ENCODE results near the gene APPL2.

Gene APPL2

DNA sequence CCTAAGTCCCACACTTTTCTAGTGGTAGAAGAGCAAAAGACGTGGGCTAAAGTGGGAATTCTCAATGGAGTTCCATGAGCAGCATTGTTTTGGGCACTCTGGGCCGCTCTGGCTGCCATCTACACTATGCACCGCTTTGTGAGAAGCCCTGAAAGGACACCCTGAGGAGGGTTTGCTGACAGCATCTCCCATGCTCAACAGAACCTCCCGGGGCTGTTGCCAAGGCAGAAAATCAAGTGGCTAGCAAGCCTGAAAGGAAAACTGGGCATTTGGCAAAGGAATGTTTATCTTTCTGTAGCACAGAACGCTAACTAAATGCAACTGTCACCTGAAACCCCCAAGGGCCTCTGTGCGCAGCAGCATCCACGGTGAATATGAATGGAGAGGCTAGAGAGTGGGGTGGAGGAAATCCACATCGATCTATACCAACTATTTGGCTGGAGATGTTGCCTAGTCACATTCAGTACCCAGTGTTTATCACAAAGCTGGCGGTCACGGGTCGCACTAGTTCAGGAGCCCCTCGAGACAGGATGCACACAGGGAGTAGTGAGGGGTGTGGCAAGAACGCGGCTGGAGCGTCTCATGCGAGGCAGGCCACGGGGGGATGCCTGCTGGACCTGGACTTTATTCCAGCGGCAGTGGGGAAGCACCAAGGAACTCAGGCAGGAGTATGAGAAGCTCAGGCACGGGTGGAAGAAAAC, 14.2 kb downstream of the APPL2 start:
- DNase-seq: peak; percentile 71

DNA sequence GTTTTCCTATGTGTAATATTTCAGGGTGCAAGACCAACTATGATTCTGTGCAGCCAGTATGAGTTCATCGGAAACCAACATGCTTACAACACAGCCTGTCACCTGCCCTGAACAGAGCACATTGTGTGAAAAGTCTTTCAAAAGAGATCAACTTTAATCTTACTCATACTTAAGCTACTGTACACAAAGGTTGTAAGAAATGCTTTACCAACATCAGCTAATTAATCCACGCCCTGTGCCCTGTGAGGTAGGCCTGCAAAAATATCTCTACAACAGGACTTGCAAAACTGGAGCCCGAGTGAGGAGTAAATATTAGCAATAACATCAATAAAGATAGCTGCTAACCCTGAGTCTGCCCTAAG, 15.1 kb downstream of the APPL2 start:
- no peak for DNase-seq

DNA sequence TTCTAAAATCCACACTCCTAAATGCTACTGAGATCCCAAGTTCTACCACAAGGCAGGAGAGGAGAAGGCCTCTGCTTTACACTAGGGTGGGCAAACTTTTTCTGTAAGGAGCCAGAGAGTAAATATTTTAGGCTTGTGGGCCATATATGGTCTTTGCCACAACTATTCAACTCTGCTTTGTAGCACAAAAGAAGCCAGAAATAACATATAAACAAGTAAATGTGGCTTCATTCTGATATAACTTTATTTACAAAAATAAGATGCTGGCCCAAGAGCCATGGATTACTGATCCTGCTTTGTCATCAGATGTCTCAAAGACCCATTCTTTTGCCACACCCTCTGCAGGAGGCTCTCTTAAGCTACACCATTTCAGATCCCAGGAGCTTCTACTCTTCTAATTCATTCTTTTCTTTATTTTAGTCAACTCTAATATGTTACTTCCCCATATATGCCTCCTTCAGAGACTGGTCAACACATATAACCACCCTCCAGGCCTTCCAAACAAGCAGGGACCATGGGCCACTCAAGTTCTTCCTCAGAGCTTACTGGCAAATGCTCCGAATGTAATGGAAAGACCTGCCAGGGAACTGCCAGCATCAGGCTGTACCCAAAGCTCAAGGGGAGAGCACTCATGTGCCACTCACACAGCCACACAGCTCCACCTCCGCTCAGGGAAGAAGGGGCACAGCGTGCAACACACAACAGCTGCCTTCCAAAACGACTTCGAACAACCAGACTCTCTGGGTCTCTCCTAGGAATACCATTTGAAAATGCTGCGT, 15.6 kb downstream of the APPL2 start:
- peak; percentile 23 for DNase-seq

DNA sequence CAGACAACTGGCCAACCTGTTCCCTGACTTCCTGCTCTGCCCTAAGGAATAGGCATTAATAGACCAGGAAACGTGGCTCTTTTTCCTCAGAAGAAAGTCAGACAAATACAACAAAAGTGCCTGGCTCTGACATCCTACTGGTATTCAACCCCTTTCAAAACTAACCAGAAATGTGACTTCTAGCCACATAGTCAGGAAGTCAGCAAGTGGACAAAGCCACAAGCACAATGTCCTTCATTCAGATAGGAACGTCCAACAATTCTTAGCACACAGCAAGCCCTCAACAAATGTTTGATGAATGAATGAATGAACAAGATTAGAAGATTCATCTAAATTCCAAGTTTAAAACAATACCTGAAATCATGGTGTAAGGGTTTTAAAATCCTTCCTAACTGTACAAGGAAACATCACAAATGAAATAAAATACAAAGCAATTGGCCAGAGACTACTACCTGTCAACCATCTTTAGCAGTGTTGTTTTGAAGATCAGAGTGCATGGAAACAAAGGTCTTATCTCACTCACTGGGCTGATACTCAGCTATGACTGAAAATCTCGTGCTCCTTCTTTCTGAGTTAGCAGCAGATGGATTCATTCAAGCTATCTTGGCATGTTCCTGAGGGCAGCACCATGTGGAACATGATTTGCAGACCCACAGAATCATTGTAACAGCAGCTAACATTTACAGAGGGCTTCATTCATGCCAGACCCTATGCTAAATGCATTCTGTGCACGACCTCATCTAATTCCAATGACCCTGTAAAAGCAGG, 16.5 kb downstream of the APPL2 start:
- DNase-seq: no peak

DNA sequence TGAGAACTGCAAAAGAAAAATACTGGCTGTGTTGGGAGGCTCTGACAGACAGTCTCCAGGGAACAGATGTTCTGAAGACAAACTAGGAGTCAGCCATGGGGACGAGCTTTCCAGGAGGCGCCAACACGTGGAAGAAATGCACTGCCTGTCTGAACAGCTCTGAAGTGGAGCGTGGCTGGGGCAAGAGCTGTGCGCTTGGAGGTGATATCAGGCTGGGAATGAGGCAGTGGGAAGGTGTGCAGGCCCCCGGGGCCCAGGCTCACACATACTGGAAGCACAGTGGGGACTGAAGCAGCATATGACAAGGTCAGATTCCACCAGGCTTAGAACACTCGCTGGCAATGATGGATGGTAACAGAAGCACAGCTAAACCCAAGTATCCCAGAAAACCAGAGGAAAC, 17.5 kb downstream of the APPL2 start:
- no peak for DNase-seq

DNA sequence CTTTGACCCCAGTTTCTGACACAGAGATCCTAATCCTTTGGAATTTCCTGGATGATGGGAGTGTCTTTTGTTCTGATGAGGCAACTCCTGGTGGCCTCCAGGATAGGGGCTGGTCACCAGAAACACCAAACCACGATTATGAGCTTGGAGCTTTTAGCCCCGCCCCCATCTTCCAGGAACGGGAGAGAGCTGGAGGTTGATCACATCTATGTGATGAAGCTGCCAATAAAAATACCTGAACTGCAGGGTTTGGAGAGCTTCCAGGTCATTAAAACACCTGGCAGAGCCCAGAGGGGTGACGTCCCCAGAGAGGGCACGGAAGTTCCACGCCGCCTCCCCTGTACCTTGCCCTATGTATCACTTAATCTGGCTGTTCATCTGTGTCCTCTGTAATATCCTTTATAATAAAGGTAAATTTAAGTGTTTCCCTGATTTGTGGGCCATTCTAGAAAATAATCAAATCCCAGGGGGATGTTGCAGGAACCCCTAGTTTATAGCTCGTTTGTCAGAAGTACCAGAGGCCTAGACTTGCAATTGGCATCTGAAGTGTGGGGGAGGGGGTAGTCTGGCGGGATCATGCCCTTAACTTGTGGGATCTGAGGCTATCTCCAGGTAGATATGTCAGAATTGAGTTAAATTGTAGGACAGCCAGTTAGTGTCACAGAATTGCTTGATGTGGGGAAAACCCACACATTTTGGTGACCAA, 21.2 kb downstream of the APPL2 start:
- DNase-seq: no peak

DNA sequence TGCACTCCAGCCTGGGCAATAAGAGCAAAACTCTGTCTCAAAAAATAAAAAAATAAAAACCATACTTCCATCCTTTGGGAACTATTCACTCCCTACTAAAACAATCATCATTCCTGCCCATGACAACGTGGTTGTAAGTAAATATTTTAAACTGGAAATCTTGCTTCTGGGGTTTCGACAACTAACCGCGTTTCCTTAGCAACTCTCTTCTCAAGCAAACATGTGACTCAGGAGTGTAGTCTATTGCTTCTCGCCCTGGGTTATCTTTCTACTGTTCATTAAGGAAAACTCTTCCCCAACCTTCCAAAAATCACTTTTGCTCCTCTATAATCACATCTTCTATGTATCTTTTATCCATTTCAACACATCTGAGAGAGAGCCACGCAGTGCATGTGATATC, 21.8 kb downstream of the APPL2 start:
- DNase-seq: no peak

DNA sequence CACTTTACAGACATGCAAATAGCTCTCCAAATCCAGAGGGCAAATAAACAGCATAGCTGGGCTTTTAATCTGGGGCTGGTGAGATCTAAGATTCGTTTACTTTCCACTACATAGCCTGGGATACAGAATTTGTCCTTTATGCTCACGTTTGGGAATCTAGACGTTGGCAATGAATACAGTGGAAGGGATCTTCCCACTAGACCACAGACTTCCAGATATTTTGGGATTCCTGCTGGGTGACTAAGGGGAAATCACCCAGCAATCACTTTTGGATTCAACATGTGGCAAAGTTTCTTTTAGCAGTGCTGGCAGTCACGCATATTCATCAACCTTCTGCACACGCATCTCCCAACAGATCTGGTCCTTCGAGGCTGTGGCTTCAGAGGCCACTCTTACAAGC, 23.5 kb downstream of the APPL2 start:
- DNase-seq: no peak

DNA sequence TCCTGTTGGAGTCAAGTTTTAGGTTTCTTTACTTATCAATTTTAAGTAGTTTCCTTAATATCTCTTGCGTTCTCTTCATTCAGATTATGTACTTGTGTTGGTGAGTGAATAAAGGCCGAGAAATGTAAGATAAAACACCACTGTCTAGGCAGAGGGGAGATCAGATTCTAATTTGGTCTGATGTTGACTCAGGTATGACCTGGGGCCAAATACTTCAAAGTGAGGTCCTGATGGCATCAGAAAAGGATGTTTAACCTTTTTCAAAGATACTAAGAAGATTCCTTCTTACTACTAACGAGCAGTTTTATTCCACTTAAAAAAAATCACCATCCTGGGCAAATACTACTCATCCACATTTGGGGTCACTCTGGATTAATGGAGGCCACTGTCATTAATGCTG, 26.9 kb downstream of the APPL2 start:
- no peak for DNase-seq

DNA sequence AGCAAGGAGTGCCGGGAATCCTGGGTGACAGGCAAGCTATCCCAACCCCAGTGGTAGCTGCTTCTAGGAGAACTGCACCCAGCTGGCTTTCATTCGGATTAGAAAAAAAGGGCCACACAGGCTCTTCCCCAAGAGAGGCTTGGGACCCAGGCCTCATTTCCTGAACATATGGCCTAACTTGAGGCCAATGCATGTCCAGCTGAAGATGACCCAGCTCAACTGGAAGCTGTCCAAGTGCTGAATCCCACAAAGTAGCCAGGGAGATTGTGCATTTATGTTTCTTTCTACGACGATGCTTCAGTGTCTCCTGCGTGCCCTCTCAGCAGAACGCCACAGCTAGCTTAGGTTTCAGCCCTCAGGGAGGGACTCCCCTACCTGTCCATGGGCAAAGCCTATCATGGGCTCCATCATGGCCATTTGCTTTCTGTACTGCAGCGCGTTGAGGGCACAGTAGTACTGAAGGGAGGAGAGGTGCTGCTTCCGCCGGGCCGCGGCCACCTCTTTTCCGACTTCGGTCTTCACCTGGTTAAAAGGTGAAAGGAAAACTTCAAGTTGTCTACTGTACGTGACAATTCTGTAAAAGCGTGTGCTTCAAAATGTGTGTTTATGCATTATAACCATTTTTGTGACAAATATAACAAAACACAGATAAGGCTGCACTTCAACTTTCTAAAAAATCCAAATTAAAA, 29.1 kb downstream of the APPL2 start:
- no peak for DNase-seq

DNA sequence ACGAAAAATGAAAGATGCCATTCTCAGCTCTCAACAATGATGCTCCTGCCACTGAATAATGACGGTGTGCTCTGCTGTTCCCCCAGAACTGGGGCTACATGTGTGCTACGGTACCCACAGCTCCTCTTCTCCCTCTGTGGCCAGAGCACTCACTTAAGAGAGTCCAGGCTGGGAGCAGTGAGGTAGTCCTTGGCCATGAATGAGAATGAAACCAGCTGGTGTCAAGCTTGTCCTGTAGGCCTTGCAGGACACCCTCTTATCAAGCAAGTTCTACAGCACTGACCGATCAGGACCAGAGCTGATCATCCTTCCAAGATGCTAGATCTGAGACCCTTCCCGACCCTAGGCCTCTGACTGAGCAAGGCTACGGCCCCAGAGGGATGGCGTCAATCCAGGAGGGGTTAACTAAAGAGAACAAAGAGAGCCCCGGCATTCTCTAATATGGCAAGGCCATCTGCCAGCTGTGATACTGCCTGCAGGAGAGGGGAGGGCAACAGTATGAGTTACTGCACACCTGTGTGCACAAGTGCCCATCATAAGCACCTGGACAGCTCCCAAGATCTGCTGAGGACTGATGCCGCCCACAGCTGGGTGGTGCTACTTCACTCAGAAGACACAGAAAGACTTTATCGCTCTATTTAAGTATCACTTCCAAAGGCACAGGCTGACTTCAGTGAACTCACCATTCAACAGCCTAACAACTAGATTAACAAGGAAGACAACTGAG, 30.5 kb downstream of the APPL2 start:
- DNase-seq: peak; percentile 94

DNA sequence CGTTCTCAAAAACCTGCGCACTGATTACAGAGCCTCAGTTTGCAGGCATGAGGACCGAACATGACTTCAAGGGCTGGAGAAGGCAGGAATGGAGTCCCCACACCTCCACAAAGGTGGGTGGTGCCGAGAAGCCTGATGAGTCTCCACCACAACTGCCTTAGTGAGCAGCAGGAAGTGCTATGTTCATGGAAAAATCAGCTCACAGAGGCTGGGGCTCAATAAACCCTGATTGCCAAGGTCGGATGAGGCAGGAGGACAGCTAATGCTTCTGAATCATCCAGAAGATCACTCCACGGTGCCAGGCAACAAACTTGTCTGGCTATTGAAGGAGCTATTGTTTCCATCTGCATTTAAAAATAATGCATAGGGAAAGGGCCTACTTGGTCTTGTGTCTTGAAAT, 31.1 kb downstream of the APPL2 start:
- DNase-seq: peak; percentile 10

DNA sequence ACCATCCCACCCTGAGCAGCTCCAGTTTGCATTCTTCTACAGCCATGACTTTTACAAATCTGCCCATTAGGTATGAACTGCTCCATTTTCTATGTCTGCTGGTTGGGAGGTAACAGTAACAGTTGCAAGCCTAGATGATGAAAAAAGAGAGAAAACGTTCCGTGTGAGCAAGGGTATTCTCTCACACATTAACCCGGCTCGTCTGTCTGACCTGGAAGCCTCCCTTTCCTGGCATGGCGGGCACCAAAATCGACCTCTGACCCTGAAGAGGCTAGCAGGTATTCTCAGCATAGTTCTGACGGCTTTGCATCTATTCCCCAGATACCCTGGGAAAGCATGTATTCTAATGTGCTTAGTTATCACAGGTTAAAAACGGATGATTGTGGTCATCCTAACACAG, 31.8 kb downstream of the APPL2 start:
- no peak for DNase-seq

DNA sequence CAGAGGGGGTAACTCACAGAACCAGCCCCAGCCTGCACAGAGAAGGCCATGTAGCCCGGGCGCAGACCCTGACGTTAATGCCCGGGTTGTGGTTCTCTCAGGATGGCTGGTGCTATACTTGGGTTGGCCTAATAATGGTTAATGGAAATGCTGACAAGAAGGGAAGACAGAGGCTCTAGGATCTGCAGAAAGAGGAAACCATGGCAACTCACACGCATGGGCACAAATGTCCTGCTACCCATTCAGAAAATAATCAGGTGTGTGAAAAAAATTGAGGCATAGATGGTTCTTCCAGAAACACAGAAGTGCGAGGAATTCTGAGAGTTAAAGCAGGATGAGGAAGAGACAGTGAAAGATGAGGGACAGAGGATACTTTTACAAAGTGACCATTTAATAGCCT, 33.8 kb downstream of the APPL2 start:
- DNase-seq: no peak

DNA sequence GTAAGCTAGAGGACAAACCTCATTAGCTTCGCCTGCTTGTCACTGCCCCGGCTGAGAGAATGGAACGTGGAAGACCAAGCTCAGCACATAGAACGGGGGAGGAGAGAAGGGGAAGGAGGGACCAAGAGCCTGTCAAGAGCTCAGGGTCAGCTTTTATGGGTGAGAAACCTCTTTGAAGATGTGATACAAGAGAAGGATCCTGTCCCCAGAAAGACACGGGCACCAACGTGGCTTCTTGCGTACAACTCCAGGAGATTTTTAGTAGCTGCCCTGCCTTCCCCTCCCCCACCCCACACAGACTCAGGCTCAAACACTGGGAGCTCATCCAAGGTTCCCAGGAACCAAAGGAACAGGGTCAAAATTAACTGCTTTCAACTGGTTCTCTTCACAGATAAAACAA, 34.7 kb downstream of the APPL2 start:
- no peak for DNase-seq

DNA sequence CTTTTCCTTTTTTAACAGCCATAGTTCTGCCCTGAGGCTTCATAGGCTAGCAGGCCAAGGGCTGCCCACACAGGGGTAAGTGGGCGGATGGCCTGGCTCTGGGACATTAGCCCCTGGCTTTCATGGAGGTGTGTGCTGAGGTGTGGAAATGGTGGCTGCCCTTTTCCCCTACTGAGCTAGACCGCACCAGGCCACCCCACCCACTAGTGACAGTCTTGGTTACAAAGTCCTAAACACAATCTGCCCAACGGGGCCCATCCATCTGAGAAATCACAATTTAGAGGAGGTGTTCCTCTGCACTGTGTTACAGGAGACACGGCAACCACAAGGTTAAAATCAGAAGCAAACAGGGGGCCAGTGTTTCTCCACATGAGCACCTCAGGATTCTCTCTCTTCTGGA, 35.6 kb downstream of the APPL2 start:
- DNase-seq: no peak

DNA sequence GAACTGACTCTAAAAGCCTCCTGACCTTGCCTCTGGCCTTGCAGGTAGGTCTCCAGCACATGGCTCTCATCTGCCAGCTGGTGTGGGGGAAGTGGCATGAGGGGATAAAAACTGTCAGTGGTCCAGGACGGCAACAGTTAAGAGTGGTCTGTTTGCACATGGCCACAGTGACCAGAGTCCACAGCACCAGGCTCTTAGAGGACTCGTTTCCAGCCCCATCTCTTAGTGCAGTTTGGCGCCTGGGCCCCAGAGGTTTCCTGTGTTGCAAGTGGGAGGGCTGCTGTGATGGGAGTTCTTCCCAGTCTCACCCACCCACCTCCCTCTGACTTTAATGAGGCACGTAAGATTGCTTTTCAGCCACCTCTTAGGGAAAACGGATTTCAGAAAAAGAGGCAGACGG, 37.0 kb downstream of the APPL2 start:
- no peak for DNase-seq

DNA sequence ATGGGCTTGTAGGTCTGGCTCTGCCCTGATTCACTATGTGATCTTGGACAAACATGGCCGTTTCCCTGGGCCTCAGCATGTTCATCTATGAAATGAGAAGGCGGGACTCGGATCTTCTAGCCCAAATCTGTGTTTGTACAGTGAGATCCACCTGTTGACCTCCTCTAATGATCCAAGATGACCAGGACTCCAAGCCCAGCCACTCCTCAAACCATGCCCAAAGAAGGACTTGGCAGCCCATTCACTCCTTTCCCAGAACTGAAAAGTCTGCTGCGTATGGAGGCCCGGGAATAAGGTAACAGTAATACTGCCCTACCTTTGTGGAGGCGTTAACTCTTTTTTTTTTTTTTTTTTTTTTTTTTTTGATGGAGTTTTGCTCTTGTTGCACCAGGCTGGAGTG, 39.9 kb downstream of the APPL2 start:
- no peak for DNase-seq

DNA sequence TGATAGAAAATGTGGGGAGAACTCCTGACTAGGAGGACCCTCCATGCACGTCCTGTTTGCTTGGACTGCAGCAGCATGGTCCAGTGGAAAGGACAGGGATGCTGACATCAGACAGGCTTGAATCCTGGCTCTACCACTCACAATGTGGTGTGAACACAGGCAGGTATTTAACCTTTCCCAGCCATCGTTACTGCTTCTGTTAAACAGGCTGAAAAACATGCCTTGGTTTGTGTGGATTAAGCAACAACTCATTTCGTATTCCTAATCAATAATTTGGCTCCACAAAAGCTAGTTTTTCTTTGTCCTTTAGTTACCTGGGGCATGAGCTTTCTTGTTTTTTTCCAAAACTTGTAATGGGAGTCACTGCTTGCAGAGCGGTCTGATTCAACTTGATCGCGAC, 41.0 kb downstream of the APPL2 start:
- DNase-seq: no peak

DNA sequence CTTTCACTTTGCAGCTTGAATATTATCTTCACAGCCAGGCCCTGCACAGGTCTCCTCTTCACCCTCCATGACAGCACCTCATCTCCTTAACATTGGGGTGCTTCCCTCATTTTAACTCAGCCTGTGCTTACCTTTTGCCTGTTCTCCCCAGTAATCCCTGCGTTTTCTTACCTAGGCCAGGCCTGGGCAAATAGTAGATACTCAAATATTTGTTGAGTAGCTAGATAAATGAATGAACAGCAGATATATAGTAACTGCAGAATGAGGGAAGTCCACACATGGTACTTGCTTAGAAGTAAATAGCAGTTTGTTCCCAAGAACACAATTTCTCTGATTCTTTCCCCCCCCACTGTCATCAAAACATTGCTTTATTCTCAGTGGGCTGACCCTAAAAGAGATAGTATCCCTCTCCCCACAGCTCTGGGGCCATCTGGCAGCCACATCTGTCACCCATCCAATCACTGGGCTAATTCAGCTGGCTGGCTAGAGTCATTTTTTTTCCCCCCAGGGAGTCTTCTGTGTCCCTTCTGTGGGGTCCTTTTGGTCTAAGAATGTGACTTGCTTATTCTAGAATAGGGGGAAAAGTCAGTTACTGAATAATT, 43.2 kb downstream of the APPL2 start:
- DNase-seq: no peak

DNA sequence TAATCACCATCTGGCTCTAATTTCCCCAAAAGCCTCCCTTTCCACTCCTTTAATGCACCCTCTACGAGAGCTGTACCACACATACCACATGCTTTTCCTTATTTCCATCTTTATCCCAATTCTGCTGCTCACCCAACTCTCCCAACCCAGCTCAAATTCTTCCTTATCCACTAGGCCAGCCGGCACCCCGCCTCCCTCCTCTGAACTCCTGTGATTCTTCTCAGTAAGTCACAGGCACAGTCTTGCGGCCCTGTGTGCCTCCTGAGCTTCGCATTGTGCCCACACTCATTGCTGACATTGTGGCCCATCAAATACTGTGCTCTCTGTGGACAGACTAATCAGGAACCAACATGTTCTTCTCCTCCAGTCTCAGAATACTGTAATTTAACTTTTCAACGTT, 45.4 kb downstream of the APPL2 start:
- DNase-seq: no peak

DNA sequence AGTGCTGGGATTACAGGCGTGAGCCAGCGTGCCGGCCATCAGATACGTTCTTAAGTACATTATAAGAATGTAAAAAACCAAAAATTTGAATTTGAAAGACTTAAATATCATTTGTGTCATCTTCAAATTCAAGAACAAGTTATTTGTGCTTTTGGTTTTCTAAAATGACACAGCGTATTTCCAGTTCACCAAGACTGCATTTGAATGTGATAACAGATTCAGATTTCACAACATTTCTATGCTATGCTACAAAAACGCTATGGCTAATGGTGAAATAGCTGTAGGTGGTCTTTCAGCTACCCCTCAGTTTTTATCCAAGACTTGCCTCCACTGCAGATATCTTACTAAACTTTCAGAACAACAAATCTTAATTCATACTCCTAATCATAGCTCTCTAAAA, 46.7 kb downstream of the APPL2 start:
- no peak for DNase-seq

Data from DMS79 (cell line).